CD4-positive, alpha-beta T cell treated with Interleukin-4 for 1 hour (primary cell): ENCODE results near the gene C2CD4A.

Experiments
- DNase-seq, 2 donors: peaks; one replicate each; pipeline ENCODE4 v3.0.0-alpha.2; 2020 to 2022

The C2CD4A gene

GRCh38 chr15:62104401-62104800 lies 37.6 kb downstream of the C2CD4A start:
- no peak for DNase-seq

GRCh38 chr15:62104846-62105245 lies 38.1 kb downstream of the C2CD4A start:
- no peak for DNase-seq

DNA sequence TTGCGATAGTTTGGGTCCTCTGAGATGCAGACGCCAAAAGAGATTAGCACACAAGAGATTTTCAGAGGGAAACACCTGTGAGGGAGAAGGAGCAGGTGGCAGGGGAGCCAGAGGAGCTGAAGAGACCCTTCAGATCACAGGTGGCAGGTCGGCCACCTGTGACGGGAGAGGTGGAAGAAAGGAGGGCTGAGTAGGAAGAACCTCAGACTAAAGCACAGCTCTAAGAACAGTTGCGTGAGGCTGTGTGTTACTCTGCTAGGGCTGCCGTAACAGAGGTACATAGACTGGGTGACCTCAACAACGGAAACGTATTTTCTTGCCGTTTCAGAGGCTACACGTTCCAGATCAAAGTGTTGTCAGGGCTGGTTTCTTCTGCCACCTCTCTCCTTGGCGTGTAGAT lies 38.5 kb downstream of the C2CD4A start:
- no peak for DNase-seq

DNA sequence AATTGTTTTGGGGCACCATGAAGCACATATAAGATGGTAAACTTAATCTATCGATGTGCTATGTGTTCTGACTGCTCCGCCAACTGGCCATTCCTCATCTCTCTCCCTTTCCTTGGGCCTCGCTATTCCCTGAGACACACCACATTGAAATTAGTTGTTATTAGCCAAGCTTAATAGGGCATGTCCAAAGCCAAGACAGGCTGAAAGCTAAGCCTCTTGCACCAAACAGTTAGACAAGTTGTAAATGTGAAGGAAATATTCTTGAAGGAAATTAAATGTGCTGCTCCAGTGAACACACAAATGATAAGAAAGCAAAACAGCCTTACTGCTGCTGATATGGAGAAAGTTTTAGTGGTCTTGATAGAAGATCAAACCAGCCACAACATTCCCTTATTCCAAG lies 39.3 kb downstream of the C2CD4A start:
- DNase-seq, result no peak

GRCh38 chr15:62107571-62108121 lies 40.9 kb downstream of the C2CD4A start:
- no peak for DNase-seq

DNA sequence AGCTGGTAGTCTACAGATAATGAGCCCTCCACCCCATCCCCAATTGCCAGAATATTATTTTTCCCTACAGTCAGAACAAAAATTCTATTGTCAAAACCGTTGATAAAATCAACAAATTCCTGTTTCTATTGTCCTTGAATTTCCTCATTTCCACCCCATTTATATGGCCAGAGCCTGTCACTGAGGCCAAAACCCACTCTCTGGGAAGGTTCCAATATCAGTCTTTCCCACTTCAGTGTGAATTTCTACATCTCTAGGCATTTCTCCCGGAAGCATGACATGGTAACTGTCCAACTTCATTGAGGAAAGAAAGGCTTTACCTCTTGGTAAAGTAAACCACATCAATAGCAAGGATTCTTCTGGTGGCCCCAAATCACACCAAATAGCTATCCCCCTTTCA lies 41.6 kb downstream of the C2CD4A start:
- DNase-seq, result no peak

GRCh38 chr15:62109437-62109836 lies 42.7 kb downstream of the C2CD4A start:
- no peak for DNase-seq

GRCh38 chr15:62109982-62110851 lies 43.4 kb downstream of the C2CD4A start:
- DNase-seq, result no peak

- no peak for DNase-seq
Measured at GRCh38 chr15:62112081-62112480, 45.3 kb downstream of the C2CD4A start.

- DNase-seq, result no peak
Measured at GRCh38 chr15:62112616-62113593, 46.1 kb downstream of the C2CD4A start.

GRCh38 chr15:62115847-62116246 lies 49.1 kb downstream of the C2CD4A start:
- no peak for DNase-seq

DNA sequence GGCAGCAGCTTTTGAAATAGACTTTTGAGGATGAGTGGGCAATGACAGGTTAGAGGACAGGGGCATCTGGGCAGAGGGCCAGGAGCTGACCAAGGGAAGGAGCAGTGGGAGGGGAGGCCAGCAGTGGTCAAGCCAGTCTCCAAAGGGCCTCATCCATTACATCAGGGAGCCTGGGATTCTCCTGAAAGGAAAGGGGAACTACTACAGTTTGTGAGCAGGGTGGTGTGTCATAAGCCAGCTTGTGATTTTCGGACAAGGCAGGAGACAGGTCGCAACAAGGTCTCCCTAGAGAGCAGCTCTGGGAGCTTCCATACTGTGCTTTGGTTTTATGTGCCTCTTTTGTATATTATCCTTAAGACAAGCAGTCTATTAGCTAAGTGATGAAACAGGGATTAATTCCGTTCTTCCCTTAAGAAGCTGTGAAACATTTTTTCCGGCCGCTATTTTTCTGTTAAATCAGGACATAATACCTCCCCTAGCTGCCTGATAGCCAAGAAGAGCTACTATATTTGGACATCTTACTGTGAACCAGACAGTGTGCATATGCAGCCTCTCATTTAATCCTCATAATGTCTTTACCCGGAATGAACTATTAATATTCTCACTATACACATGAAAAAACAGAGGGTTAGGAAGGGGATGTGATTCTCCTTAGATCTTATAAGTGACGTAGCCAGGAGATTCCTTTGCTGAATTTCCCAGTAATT lies 51.9 kb downstream of the C2CD4A start:
- DNase-seq, result no peak

- peak; percentile 21 to 57 for DNase-seq
Measured at GRCh38 chr15:62119227-62119864, 52.6 kb downstream of the C2CD4A start.

DNA sequence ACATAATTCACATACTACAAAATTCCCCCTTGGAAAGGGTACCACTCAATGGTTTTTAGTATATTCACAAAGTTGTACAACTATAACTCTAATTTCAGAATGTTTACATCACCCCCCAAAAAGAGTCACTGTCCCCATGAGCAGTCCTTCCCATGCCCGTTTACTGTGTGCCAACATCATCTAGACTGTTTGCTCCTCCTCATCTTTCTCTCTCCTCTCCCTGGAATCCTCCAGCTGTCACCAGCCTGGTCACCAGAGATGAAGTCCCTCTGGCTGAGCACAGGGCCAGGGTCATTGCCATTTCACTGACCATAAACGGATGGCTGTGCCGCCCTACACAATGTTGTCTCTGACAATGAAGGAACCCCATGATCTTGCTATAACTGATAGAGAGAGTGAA lies 53.1 kb downstream of the C2CD4A start:
- no peak for DNase-seq
